SK-N-SH treated with all-trans-retinoic acid at 6 μM for 48 hours (cell line): Measurements from ENCODE around the gene STXBP1.

Experiments
- ATAC-seq: fragments of 200-7000 bp; cut with Tn5 transposase; 3 replicates; pipeline ENCODE4 v1.9.1; 2020; ENCODE audit warnings: mild to moderate bottlenecking, moderate library complexity
- ARNTL ChIP-seq: fragments of 450-650 bp; formaldehyde crosslinking; IDR thresholded peaks from 2 replicates; pipeline ENCODE4 v1.5.0; 2020; ENCODE audit warnings: low read depth, mild to moderate bottlenecking, moderate library complexity, borderline replicate concordance
- BACH2 ChIP-seq: fragments of 250-450 bp; sonication (Bioruptor Pico); IDR thresholded peaks from 2 replicates; pipeline ENCODE4 v1.9.0; 2021; ENCODE audit warnings: mild to moderate bottlenecking, borderline replicate concordance
- ESRRG ChIP-seq: fragments of 250-450 bp; sonication (Bioruptor Pico); IDR thresholded peaks from 2 replicates; pipeline ENCODE4 v1.6.1; 2021; ENCODE audit warnings: mild to moderate bottlenecking
- GLIS3 ChIP-seq: fragments of 250-450 bp; sonication (Bioruptor Pico); IDR thresholded peaks from 2 replicates; pipeline ENCODE4 v1.5.0; 2020; ENCODE audit warnings: mild to moderate bottlenecking, moderate library complexity
- ISL1 ChIP-seq: fragments of 250-450 bp; sonication (Bioruptor Pico); IDR thresholded peaks from 2 replicates; pipeline ENCODE4 v2.1.2; 2022; ENCODE audit warnings: mild to moderate bottlenecking, moderate library complexity
- OSR1 ChIP-seq: fragments of 250-450 bp; sonication (Bioruptor Pico); IDR thresholded peaks from 2 replicates; pipeline ENCODE4 v1.8.0; 2022; ENCODE audit warnings: moderate library complexity, mild to moderate bottlenecking, inconsistent platforms
- PPARA ChIP-seq: fragments of 250-450 bp; sonication (Bioruptor Pico); IDR thresholded peaks from 2 replicates; pipeline ENCODE4 v1.5.0; 2020; ENCODE audit warnings: mild to moderate bottlenecking, borderline replicate concordance
- RARB ChIP-seq: fragments of 250-450 bp; sonication (Bioruptor Pico); IDR thresholded peaks from 2 replicates; pipeline ENCODE4 v1.8.0; 2021; ENCODE audit warnings: mild to moderate bottlenecking, moderate library complexity
- SNAI2 ChIP-seq: fragments of 250-450 bp; sonication (Bioruptor Pico); IDR thresholded peaks from 2 replicates; pipeline ENCODE4 v1.5.0; 2020; ENCODE audit warnings: mild to moderate bottlenecking, moderate library complexity
- TCF4 ChIP-seq: fragments of 250-450 bp; sonication (Bioruptor Pico); IDR thresholded peaks from 2 replicates; pipeline ENCODE4 v1.8.0; 2021; ENCODE audit warnings: mild to moderate bottlenecking, moderate library complexity, borderline replicate concordance
- TOX ChIP-seq: fragments of 250-450 bp; sonication (Bioruptor Pico); IDR thresholded peaks from 2 replicates; pipeline ENCODE4 v1.8.0; 2021; ENCODE audit warnings: mild to moderate bottlenecking, moderate library complexity, borderline replicate concordance
- ZC3H10 ChIP-seq: fragments of 250-450 bp; sonication (Bioruptor Pico); IDR thresholded peaks from 2 replicates; pipeline ENCODE4 v1.5.1; 2021; ENCODE audit warnings: mild to moderate bottlenecking, moderate library complexity
- ZFP3 ChIP-seq: fragments of 250-450 bp; sonication (Bioruptor Pico); IDR thresholded peaks from 2 replicates; pipeline ENCODE4 v1.5.0; 2020; ENCODE audit warnings: mild to moderate bottlenecking, moderate library complexity
- ZFP30 ChIP-seq: fragments of 450-650 bp; formaldehyde crosslinking; IDR thresholded peaks from 2 replicates; pipeline ENCODE4 v1.5.0; 2022; ENCODE audit warnings: mild to moderate bottlenecking, moderate library complexity
- ZNF565 ChIP-seq: fragments of 450-650 bp; formaldehyde crosslinking; conservative IDR thresholded peaks from 2 replicates; pipeline ENCODE4 v1.5.0; 2020; ENCODE audit warnings: low read depth, mild to moderate bottlenecking, moderate library complexity
- ZNF8 ChIP-seq: fragments of 450-650 bp; formaldehyde crosslinking; IDR thresholded peaks from 2 replicates; pipeline ENCODE4 v1.5.0; 2020; ENCODE audit warnings: mild to moderate bottlenecking, moderate library complexity
- TF ChIP-seq, protein P1 (sequence below): fragments of 250-450 bp; sonication (Bioruptor Pico); IDR thresholded peaks from 2 replicates; pipeline ENCODE4 v1.8.0; 2021; ENCODE audit warnings: low read depth, mild to moderate bottlenecking, moderate library complexity, borderline replicate concordance
- TF ChIP-seq, protein P2 (sequence below): fragments of 250-450 bp; sonication (Bioruptor Pico); IDR thresholded peaks from 2 replicates; pipeline ENCODE4 v1.5.0; 2020; ENCODE audit warnings: mild to moderate bottlenecking, moderate library complexity
- TF ChIP-seq, protein P3 (sequence below): fragments of 250-450 bp; sonication (Bioruptor Pico); IDR thresholded peaks from 2 replicates; pipeline ENCODE4 v1.8.0; 2020; ENCODE audit warnings: mild to moderate bottlenecking, moderate library complexity, borderline replicate concordance

The STXBP1 gene

DNA sequence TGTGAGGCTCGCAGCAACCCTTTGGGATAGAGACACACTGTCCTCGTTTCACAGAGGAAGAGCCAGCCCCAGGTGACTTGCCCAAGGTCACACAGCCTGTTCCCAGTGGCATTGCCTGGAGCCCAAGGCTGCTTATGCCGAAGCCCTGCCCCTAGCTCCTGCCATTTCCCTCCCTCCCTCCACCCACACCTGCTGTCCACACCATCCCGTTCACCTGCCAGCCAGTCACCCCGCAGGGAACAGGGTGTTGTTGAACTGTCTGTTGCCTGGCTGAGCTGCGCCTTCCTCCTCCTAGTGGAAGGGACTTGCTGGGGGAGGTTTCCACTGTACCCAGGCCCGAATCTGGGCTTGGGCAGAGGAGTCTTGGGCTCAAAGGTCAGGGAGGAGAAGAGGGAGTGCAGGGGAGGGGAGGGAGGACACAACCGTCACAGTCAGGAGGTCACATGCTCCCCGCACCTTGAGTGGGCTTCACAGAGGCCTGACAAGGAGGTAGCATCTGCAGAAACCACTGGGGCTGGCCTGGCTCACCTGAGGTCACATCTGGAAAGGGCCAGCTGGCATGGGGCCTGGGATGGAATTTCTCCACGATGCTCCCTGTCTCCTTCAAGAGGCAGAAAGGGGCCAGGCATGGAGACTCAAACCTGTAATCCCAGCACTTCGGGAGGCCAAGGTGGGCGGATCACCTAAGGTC is 110.1 kb downstream of the STXBP1 start:
- TF ChIP-seq, protein P1, sequence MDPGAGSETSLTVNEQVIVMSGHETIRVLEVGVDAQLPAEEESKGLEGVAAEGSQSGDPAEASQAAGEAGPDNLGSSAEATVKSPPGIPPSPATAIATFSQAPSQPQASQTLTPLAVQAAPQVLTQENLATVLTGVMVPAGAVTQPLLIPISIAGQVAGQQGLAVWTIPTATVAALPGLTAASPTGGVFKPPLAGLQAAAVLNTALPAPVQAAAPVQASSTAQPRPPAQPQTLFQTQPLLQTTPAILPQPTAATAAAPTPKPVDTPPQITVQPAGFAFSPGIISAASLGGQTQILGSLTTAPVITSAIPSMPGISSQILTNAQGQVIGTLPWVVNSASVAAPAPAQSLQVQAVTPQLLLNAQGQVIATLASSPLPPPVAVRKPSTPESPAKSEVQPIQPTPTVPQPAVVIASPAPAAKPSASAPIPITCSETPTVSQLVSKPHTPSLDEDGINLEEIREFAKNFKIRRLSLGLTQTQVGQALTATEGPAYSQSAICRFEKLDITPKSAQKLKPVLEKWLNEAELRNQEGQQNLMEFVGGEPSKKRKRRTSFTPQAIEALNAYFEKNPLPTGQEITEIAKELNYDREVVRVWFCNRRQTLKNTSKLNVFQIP: no peak
- TF ChIP-seq SNAI2 (no peak), ARNTL (CRISPR knock-in tag) (no peak), GLIS3 (CRISPR knock-in tag) (no peak), TOX (CRISPR knock-in tag) (no peak), ZFP3 (CRISPR knock-in tag) (no peak), BACH2 (CRISPR knock-in tag) (no peak), ESRRG (CRISPR knock-in tag) (no peak), RARB (CRISPR knock-in tag) (no peak), ZFP30 (CRISPR knock-in tag) (no peak), TCF4 (no peak), ISL1 (CRISPR knock-in tag) (no peak), OSR1 (no peak), ZC3H10 (CRISPR knock-in tag) (no peak)
- TF ChIP-seq, protein P2, sequence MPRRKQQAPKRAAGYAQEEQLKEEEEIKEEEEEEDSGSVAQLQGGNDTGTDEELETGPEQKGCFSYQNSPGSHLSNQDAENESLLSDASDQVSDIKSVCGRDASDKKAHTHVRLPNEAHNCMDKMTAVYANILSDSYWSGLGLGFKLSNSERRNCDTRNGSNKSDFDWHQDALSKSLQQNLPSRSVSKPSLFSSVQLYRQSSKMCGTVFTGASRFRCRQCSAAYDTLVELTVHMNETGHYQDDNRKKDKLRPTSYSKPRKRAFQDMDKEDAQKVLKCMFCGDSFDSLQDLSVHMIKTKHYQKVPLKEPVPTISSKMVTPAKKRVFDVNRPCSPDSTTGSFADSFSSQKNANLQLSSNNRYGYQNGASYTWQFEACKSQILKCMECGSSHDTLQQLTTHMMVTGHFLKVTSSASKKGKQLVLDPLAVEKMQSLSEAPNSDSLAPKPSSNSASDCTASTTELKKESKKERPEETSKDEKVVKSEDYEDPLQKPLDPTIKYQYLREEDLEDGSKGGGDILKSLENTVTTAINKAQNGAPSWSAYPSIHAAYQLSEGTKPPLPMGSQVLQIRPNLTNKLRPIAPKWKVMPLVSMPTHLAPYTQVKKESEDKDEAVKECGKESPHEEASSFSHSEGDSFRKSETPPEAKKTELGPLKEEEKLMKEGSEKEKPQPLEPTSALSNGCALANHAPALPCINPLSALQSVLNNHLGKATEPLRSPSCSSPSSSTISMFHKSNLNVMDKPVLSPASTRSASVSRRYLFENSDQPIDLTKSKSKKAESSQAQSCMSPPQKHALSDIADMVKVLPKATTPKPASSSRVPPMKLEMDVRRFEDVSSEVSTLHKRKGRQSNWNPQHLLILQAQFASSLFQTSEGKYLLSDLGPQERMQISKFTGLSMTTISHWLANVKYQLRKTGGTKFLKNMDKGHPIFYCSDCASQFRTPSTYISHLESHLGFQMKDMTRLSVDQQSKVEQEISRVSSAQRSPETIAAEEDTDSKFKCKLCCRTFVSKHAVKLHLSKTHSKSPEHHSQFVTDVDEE (CRISPR knock-in tag): no peak
- TF ChIP-seq, protein P3, sequence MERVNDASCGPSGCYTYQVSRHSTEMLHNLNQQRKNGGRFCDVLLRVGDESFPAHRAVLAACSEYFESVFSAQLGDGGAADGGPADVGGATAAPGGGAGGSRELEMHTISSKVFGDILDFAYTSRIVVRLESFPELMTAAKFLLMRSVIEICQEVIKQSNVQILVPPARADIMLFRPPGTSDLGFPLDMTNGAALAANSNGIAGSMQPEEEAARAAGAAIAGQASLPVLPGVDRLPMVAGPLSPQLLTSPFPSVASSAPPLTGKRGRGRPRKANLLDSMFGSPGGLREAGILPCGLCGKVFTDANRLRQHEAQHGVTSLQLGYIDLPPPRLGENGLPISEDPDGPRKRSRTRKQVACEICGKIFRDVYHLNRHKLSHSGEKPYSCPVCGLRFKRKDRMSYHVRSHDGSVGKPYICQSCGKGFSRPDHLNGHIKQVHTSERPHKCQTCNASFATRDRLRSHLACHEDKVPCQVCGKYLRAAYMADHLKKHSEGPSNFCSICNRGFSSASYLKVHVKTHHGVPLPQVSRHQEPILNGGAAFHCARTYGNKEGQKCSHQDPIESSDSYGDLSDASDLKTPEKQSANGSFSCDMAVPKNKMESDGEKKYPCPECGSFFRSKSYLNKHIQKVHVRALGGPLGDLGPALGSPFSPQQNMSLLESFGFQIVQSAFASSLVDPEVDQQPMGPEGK: no peak
- TF ChIP-seq, all 23 proteins: peak for 0
- no peak for ATAC-seq

DNA sequence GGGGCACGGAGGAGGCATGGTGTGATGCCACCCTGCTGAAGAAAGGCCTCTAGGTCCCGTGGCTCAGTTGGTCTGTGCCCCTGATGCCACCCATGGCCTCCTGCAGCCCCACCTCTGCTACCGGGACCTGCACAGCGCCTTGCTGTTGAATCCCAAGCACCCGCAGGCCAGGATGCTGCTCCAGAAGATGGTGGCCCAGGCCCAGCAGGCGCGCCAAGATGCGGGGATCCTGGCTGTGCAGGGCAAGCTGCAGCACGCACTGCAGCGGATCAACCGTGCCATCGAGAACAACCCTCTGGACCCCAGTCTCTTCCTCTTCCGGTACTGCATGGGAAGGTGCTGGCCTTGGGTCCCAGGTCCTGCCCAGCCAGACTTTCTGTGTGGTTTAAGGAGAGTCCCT is 110.9 kb downstream of the STXBP1 start:
- TF ChIP-seq ESRRG (CRISPR knock-in tag): no peak
- no peak for TF ChIP-seq TCF4
- no peak for TF ChIP-seq PPARA (CRISPR knock-in tag)
- no peak for TF ChIP-seq OSR1
- TF ChIP-seq BACH2 (CRISPR knock-in tag): no peak
- TF ChIP-seq GLIS3 (CRISPR knock-in tag): no peak
- TF ChIP-seq ZNF565 (CRISPR knock-in tag): no peak
- TF ChIP-seq, protein P1: no peak
- TF ChIP-seq, protein P3: no peak
- TF ChIP-seq ZFP3 (CRISPR knock-in tag): no peak
- TF ChIP-seq ZC3H10 (CRISPR knock-in tag): no peak
- ATAC-seq: peak; percentile 9; the same call in 1 of the 3 replicates

DNA sequence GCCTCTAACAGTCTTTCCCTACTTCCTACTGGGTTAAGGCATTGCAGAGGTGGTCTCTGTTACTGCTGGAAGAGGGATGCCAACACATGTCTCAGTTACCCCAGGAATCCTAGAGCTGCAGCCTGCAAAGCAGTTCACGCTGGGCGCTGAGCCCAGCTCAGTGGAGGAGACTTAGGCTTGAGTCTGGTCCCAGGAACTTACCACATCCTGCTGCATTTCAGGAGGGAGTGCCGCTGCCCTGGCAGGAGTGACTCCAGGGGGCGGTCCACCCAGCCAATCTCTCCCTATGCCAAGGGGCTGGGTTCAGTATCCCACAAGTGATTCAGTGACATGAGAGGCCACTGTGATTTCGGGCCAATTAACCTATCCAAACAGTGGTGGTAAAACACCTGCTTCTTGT is 111.4 kb downstream of the STXBP1 start:
- peak; percentile 79 for ATAC-seq
- TF ChIP-seq, protein P1: no peak
- TF ChIP-seq ESRRG (CRISPR knock-in tag) (no peak), ZNF565 (CRISPR knock-in tag) (no peak), ZNF8 (CRISPR knock-in tag) (no peak), ZFP30 (CRISPR knock-in tag) (no peak), TCF4 (no peak), PPARA (CRISPR knock-in tag) (no peak), ARNTL (CRISPR knock-in tag) (no peak)
- TF ChIP-seq, protein P3: no peak
- TF ChIP-seq, protein P2 (CRISPR knock-in tag): no peak
